Choroid plexus epithelial cell (primary cell): Measurements from ENCODE around the gene AP5B1.
A peak's percentile ranks its signal among the peaks of the same experiment; 100 is the strongest.
"Not testable (repeated sequence)": the region's sequence is repeated elsewhere in the genome, so short reads cannot be mapped to it uniquely, and the experiment has no call there.

Source experiments
- DNase-seq: peaks from one replicate; pipeline ENCODE4 v3.0.0-alpha.2; 2010; ENCODE audit warnings: low read depth
- H3K4me3 ChIP-seq: 2 replicates; pipeline ENCODE4 v1.5.1; 2011; ENCODE audit warnings: low read depth, mild to moderate bottlenecking, control low read depth, low read length, moderate library complexity
- CTCF ChIP-seq: conservative IDR thresholded peaks from 2 replicates; pipeline ENCODE4 v1.5.1; 2011; ENCODE audit warnings: low read depth, mild to moderate bottlenecking, control low read depth, inconsistent platforms, low read length, moderate library complexity

The AP5B1 gene

GRCh38 chr11:65771589-65772112 is 9.1 kb downstream of the AP5B1 start:
- H3K4me3 ChIP-seq = no peak overlapping the region
- DNase-seq = no peak
- TF ChIP-seq CTCF = no peak

GRCh38 chr11:65770951-65771567 is 9.7 kb downstream of the AP5B1 start:
- TF ChIP-seq CTCF = no peak

GRCh38 chr11:65767806-65768205 is 13.0 kb downstream of the AP5B1 start:
- not testable (repeated sequence) for H3K4me3 ChIP-seq, DNase-seq

More at GRCh38 chr11:65770951-65771567, 9.7 kb downstream of the AP5B1 start:
- H3K4me3 ChIP-seq = no peak overlapping the region
- DNase-seq = no peak

DNA sequence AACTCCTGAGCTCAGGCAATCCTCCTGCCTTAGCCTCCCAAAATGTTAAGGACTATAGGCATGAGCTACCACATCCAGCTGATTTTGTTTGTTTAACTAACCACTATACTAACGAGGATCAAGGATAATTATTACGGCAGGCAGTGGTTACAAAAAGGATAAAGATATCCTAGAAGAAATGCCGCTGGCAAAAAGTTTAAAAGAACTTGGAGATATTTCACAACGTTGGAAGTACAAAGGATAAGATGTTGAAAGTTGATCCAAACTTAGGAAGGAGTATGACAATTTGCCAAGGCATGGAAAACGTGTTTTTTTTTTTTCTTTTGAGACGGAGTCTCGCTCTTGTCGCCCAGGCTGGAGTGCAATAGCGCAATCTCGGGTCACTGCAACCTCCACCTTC is 13.4 kb downstream of the AP5B1 start:
- TF ChIP-seq CTCF = no peak
- H3K4me3 ChIP-seq = no peak overlapping the region
- DNase-seq = no peak

DNA sequence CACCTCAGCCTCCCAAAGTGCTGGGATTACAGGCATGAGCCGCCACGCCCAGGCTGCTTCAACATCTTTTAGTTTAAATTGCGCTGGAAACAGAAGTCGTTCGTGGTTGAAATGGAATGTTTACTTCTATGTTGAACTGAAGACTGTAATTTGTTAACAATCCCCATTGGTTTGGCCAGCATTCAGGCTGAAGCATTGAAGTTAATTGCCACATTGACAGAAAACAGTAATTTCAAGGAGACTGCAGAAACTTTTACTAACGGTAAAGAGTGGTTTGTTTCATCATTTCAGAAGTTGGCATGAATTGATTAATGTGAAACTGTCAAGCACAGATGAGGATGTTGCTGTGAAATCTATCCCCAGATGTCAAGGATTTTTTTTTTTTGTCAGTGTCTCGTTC is 14.2 kb downstream of the AP5B1 start:
- peak; percentile 47 for DNase-seq
- no peak for TF ChIP-seq CTCF
- no peak overlapping the region for H3K4me3 ChIP-seq

DNA sequence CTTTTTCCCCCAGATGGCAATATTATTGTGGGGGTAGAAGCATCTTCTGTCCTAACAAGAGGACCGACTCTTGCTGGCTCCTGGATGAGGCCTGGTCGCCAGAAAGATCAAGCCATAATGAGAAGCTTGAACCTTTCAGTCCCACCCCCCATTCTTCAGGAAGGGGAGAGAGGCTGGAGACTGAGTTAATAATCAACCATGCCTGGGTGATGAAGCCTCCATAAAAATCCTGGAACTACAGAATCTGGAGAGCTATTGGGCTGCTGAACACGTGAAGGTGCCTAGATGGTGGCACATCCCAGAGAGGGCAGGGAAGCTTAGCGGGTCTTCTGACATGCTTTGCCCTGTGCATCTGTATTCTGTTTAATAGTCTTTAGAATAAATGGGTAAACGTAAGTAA is 16.3 kb downstream of the AP5B1 start:
- no peak for DNase-seq
- no peak overlapping the region for H3K4me3 ChIP-seq
- no peak for TF ChIP-seq CTCF

- not testable (repeated sequence) for H3K4me3 ChIP-seq, DNase-seq
Observed at GRCh38 chr11:65762816-65763215, 18.0 kb downstream of the AP5B1 start.

DNA sequence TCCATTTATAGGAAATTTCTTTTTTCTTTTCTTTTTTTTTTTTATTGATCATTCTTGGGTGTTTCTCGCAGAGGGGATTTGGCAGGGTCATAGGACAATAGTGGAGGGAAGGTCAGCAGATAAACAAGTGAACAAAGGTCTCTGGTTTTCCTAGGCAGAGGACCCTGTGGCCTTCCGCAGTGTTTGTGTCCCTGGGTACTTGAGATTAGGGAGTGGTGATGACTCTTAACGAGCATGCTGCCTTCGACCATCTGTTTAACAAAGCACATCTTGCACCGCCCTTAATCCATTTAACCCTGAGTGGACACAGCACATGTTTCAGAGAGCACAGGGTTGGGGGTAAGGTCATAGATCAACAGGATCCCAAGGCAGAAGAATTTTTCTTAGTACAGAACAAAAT is 18.6 kb downstream of the AP5B1 start:
- H3K4me3 ChIP-seq, DNase-seq: not testable (repeated sequence)

- no peak overlapping the region for H3K4me3 ChIP-seq
- DNase-seq = no peak
- TF ChIP-seq CTCF = no peak
Observed at GRCh38 chr11:65745049-65745448, 35.7 kb downstream of the AP5B1 start.
